Activated T-cell treated with anti-CD3 and anti-CD28 coated beads for 24 hours (primary cell): Measurements from ENCODE around the gene PLCH2.
"Not testable (repeated sequence)": the region's sequence is repeated elsewhere in the genome, so short reads cannot be mapped to it uniquely, and the experiment has no call there.

ENCODE experiments used
- DNase-seq: peaks from one replicate; pipeline ENCODE4 v3.0.0-alpha.2; 2020; ENCODE audit warnings: low read depth

The PLCH2 gene

GRCh38 chr1:2476061-2476999 lies at the start of gene PLCH2:
Gene PLCH2 (plus strand): TSS chr1:2476289. CDS start chr1:2476589, 300 bp downstream.
- DNase-seq = no peak

- no peak for DNase-seq
These were observed 49.5 kb upstream of the PLCH2 start for GRCh38 chr1:2426540-2426939.

GRCh38 chr1:2427051-2427450 lies 49.0 kb upstream of the PLCH2 start:
- DNase-seq = no peak

DNA sequence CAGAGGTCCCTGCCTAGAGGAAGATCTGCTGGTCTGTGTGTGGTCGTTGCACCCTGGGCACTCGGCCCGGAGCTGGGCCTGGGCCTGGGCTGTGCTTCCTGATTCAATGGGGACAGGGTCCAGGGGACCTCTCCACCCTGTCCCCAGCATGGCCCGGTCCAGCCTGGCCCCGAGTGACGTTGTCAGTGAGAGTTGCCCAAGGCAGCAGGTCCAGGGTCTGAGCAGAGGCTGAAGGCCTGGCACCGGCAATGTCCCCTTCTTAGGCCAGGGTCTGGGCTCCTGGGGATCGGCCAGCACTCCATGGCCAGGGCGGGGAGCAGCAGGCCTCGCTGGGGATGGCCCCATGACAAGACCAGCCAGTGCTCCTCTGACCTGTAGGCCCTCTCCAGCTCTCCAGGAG lies 48.1 kb upstream of the PLCH2 start:
- no peak for DNase-seq

- DNase-seq = no peak
These were observed 47.6 kb upstream of the PLCH2 start for GRCh38 chr1:2428490-2428889.

DNA sequence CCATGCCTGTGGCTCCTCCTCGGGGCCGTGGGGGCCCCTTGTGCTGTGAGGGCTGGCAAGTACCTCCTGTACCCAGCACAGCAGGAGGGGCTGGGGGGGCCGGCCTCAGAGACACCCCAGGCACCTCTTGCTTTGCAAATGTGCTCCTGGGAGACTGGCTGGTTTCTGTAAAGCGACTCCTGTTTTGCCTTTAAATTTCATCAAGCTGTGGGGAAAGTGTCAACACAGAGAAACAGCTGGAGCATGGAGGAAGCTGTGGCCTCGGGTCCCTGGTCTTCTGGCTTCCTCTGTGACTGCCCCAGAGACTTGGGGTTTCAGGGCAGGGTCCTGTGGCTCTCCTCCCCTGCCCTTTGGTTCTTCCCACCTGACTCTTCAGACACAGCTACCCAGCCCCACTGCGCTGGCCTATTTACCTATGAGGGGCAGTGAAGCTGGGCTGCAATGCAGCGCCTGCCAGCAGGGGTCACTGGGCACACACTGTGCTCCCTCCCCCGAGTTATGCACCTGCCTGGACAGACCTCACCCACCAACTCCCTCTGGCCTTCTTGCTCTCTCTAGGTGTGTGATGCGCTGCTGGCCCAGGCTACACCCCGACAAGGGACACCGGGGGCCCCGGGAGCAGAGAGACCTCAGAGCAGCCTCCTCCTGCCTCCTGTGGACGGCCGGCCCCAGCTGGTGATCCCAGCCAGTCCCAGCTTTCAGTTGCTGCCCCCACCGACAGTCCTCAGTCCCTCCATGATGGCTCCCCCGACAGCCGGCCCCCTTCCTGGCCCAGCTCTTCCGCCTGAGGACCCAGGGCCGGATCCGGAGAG lies 46.1 kb upstream of the PLCH2 start:
- DNase-seq = no peak

DNA sequence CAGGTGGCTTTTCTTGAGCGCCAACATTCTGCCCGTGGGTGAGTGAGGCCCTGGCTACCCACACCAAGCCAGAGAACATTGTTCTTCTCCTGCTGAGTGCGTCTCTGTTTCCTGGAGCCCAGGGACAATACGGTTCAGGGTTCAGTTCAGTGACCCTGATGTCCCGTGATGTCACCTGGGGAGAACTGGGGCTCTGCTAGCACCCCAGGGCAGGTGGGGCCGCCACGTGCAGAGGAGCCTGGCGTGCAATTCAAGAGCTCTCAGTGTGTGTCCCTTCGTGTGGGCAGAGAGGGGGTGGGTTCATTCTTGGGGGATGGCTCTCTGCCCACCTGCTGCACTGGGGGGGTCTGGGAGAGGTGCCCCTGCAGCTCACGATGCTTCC lies 45.5 kb upstream of the PLCH2 start:
- no peak for DNase-seq

- no peak for DNase-seq
These were observed 45.0 kb upstream of the PLCH2 start for GRCh38 chr1:2431103-2431502.

GRCh38 chr1:2431518-2431917 lies 44.6 kb upstream of the PLCH2 start:
- no peak for DNase-seq

- no peak for DNase-seq
These were observed 43.6 kb upstream of the PLCH2 start for GRCh38 chr1:2432441-2432844.

- DNase-seq = no peak
These were observed 42.9 kb upstream of the PLCH2 start for GRCh38 chr1:2433196-2433595.

- DNase-seq = no peak
These were observed 42.0 kb upstream of the PLCH2 start for GRCh38 chr1:2433936-2434655.

- DNase-seq = no peak
These were observed 41.0 kb upstream of the PLCH2 start for GRCh38 chr1:2435091-2435490.

- no peak for DNase-seq
These were observed 40.2 kb upstream of the PLCH2 start for GRCh38 chr1:2435746-2436355.

DNA sequence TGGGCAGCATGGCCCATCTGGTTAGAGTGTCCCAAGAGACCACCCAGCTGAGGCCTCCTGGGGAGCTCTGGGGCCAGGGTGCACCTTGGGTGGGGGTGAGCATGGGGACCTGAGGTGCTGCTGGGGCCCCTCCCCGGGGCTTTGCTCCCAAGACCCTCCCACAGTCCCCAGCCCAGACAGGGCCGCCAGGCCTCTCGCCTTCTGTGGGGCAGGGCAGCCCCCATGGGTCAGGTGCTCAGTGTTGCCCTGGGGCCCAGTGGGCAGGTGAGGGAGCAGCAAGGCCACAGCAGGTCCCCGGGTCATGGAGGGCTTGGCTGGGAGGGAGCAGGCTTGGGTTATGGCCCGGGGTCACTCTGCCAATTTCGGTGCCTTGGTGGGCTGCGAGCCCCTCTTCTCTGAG lies 39.2 kb upstream of the PLCH2 start:
- DNase-seq = no peak

GRCh38 chr1:2437617-2438016 lies 38.5 kb upstream of the PLCH2 start:
- no peak for DNase-seq

GRCh38 chr1:2438038-2438437 lies 38.1 kb upstream of the PLCH2 start:
- no peak for DNase-seq

GRCh38 chr1:2438641-2439040 lies 37.4 kb upstream of the PLCH2 start:
- DNase-seq = no peak

GRCh38 chr1:2439369-2439768 lies 36.7 kb upstream of the PLCH2 start:
- DNase-seq = no peak

DNA sequence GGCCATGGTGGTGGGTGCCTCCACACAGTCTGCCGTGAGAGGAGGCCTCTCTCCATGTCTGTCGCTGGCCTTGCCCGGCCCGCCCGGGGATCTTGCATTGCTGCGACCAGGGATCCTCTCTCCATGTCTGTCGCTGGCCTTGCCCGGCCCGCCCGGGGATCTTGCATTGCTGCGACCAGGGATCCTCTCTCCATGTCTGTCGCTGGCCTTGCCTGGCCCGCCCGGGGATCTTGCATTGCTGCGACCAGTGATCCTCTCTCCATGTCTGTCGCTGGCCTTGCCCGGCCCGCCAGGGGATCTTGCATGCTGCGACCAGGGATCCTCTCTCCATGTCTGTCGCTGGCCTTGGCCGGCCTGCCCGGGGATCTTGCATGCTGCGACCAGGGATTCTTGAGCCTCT lies 35.7 kb upstream of the PLCH2 start:
- DNase-seq = not testable (repeated sequence)

DNA sequence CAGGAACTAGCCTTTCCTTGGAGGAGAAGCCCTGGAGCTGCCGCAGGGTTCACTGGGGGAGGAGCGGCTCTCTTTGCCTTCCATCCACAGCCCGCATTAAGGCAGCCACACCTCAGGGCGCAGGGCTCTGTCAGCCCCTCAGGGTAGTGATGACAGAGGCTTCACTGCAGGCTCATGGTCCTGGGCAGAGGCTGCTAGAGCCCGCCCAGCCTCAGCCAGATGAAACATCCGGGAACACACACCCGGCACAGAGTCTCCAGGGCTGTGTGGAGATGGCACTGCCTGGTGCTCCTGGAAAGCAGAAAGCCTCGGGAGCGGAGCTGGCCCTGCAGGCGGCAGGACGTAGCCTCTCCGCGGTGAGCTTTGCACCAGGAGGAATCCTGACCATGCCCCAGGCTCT lies 34.3 kb upstream of the PLCH2 start:
- no peak for DNase-seq

DNA sequence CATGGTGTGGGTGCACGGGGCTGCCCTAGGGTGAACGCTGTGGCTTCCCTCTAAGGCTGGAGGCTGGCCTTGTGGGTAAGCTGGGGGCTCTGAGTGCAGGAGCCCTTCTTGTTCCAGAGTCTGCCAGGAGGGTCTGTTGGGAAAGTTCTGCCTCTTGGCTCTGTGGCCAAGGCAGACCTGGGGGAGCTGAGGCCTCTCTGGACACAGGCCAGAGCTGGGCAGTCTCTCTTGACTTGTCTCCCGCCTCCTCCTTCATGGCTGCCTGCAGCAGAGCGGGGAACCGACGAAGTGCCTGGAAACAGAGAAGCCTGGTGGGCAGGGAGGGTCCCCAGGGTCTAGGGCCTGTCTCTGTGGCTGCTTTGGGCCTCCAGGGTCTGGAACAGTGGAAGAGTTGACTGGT lies 33.4 kb upstream of the PLCH2 start:
- no peak for DNase-seq
